LNCaP clone FGC (cell line): ENCODE data around the gene PDPK1.
A peak's percentile ranks its signal among the peaks of the same experiment; 100 is the strongest.

Experiments
- DNase-seq: peaks from one replicate; pipeline ENCODE4 v3.0.0-alpha.2; 2011; ENCODE audit warnings: low read depth
- H3K4me3 ChIP-seq: 2 replicates; pipeline ENCODE4 v1.5.1; 2011; ENCODE audit warnings: mild to moderate bottlenecking, low read depth, low read length, control low read depth
- CTCF ChIP-seq: IDR thresholded peaks from 2 replicates; pipeline ENCODE4 v1.5.1; 2012; ENCODE audit warnings: mild to moderate bottlenecking; ENCODE audit not compliant: control insufficient read depth, insufficient read depth; ENCODE audit errors: extremely low read depth

Gene PDPK1

GRCh38 chr16:2507665-2508064 is 30.2 kb upstream of the PDPK1 start:
- no peak for TF ChIP-seq CTCF
- no peak for DNase-seq
- no peak overlapping the region for H3K4me3 ChIP-seq

GRCh38 chr16:2508722-2509400 is 29.0 kb upstream of the PDPK1 start:
- TF ChIP-seq CTCF = no peak
- no peak overlapping the region for H3K4me3 ChIP-seq
- no peak for DNase-seq

GRCh38 chr16:2511128-2511800 is 26.6 kb upstream of the PDPK1 start:
- DNase-seq = no peak
- H3K4me3 ChIP-seq = no peak overlapping the region
- no peak for TF ChIP-seq CTCF

GRCh38 chr16:2511996-2512734 is 25.7 kb upstream of the PDPK1 start:
- DNase-seq = no peak
- H3K4me3 ChIP-seq = no peak overlapping the region
- no peak for TF ChIP-seq CTCF

- no peak for DNase-seq
These were observed 25.0 kb upstream of the PDPK1 start for GRCh38 chr16:2512735-2513404.

More at GRCh38 chr16:2512735-2513404, 25.0 kb upstream of the PDPK1 start:
- no peak for TF ChIP-seq CTCF
- peak overlapping the region; percentile 83 for H3K4me3 ChIP-seq
